Measurements from ENCODE around the gene CHRNA4. TPM values are rescaled to one million over a fixed set of nuclear protein-coding genes. Genes with fewer than 3 reads are reported as not detected.

Gene CHRNA4
- total RNA-seq, 1 experiment from 2014 or later: 2.4 TPM

DNA sequence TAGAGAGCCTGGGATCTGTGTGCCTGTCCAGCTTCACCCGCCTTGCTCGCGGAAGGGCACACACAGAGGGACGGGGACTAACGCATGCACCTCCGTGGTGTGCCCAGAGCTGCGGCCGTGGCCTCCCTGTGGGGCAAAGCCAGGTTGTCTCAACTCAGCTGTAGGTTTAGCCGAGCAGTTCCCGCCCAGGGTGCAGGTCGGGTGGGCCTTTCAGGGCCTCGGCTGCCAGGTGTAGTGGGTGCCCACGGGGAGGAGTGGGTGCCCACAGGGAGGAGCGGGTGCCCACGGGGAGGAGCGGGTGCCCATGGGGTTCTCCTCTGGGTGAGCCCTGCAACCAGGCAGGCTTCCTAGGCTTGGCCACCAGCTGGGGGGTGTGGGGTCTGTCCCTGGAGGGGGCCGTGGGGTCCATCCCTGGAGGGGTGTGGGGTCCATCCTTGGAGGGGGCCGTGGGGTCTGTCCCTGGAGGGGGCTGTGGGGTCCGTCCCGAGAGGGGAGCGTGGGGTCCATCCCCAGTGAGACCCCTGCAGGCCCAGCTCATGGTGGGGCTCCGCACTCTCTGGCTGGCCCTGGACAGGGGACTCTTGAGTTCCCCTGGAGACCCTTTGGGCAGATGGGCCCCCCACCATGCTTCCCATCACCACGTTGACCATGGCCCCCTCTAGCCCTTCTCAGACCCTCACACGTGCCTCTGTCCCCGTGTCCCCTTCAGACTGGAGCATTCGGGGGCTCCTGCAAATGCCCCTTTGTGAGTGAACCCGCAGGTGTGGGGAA lies 37.8 kb upstream of the CHRNA4 start:
- no peaks in the 10 kb centered on the region for H3K36me3 ChIP-seq (ENCODE audit: control insufficient read depth, insufficient read depth, low read length)
- no peak overlapping the region for H3K27ac ChIP-seq (ENCODE audit: low read length)
- H3K4me3 ChIP-seq (ENCODE audit: low read depth in 2 of 2, low read length in 2 of 2): no peak overlapping the region
- BruUV-seq (replicated peaks): no TSS peak
- ChIA-PET CTCF (no interaction called here), POLR2A (no interaction called here)
- TF ChIP-seq SIN3A (IDR thresholded peaks at IDR 0.05; ENCODE audit: borderline replicate concordance, insufficient read depth, low read depth, low read length) (no peak), POLR2AphosphoS5 (IDR thresholded peaks at IDR 0.05; ENCODE audit: low read depth, low read length) (no peak), TCF7L2 (IDR thresholded peaks at IDR 0.05; ENCODE audit: low read depth, low read length) (no peak)
- TF ChIP-seq, protein P1, sequence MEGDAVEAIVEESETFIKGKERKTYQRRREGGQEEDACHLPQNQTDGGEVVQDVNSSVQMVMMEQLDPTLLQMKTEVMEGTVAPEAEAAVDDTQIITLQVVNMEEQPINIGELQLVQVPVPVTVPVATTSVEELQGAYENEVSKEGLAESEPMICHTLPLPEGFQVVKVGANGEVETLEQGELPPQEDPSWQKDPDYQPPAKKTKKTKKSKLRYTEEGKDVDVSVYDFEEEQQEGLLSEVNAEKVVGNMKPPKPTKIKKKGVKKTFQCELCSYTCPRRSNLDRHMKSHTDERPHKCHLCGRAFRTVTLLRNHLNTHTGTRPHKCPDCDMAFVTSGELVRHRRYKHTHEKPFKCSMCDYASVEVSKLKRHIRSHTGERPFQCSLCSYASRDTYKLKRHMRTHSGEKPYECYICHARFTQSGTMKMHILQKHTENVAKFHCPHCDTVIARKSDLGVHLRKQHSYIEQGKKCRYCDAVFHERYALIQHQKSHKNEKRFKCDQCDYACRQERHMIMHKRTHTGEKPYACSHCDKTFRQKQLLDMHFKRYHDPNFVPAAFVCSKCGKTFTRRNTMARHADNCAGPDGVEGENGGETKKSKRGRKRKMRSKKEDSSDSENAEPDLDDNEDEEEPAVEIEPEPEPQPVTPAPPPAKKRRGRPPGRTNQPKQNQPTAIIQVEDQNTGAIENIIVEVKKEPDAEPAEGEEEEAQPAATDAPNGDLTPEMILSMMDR (IDR thresholded peaks at IDR 0.05): no peak
- TF ChIP-seq, protein P2, sequence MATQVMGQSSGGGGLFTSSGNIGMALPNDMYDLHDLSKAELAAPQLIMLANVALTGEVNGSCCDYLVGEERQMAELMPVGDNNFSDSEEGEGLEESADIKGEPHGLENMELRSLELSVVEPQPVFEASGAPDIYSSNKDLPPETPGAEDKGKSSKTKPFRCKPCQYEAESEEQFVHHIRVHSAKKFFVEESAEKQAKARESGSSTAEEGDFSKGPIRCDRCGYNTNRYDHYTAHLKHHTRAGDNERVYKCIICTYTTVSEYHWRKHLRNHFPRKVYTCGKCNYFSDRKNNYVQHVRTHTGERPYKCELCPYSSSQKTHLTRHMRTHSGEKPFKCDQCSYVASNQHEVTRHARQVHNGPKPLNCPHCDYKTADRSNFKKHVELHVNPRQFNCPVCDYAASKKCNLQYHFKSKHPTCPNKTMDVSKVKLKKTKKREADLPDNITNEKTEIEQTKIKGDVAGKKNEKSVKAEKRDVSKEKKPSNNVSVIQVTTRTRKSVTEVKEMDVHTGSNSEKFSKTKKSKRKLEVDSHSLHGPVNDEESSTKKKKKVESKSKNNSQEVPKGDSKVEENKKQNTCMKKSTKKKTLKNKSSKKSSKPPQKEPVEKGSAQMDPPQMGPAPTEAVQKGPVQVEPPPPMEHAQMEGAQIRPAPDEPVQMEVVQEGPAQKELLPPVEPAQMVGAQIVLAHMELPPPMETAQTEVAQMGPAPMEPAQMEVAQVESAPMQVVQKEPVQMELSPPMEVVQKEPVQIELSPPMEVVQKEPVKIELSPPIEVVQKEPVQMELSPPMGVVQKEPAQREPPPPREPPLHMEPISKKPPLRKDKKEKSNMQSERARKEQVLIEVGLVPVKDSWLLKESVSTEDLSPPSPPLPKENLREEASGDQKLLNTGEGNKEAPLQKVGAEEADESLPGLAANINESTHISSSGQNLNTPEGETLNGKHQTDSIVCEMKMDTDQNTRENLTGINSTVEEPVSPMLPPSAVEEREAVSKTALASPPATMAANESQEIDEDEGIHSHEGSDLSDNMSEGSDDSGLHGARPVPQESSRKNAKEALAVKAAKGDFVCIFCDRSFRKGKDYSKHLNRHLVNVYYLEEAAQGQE (IDR thresholded peaks at IDR 0.05; ENCODE audit: insufficient read depth in 1 of 2, low read depth in 2 of 2, low read length in 1 of 2): no peak
- DNase-seq (ENCODE audit: low read depth, low spot score) (no peak), ATAC-seq (0 out of 2 replicates have a peak, but pooled peaks have one; percentile 2)
- H3K27me3 ChIP-seq (ENCODE audit: control insufficient read depth, insufficient read depth, low read length): no peaks in the 10 kb centered on the region
- H3K9me3 ChIP-seq (ENCODE audit: control insufficient read depth, insufficient read depth, low read depth, low read length): no peaks in the 10 kb centered on the region
- in situ Hi-C loops (cut with HindIII; ENCODE audit: low pct_unique_long_range_greater_than_20kb, low sequenced_read_pairs) (loop anchor here (25.0 kb wide), 1 partner anchor 112 kb away; the partner anchor contains the start of gene COL20A1), intact Hi-C loops (cut with micrococcal nuclease; ENCODE audit: unreplicated experiment) (no loop called here)
- H3K4me1 ChIP-seq (ENCODE audit: control insufficient read depth, insufficient read depth, low read length): peaks cover 11% of the 10 kb centered on the region

DNA sequence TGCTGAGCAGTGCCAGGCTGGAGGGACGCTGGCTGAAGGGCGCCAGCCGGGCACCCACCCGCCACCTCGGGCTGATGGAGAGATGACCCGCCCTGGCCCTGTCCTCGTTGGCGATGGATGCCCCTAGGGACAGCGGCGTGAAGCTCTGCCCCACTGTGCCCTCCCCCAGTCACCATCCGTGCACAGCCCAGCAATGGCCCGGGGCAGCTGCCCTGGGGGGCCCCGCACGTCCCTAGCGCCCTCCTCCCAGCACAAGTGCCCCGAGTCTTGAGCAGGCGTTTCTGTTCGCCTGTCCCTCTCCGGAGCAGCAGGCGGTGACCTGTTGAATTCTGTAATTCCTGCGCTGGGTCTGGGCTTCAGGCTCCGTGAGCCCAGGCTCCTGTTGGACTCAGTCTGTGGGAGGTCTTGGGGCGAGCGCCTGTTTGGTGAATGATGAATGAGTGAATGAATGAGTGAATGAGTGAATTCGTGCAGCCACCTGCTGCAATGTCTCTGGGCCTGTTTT lies 36.8 kb upstream of the CHRNA4 start:
- BruUV-seq (replicated peaks): no TSS peak
- no peak overlapping the region for H3K27ac ChIP-seq (ENCODE audit: low read length)
- in situ Hi-C loops (cut with HindIII; ENCODE audit: low pct_unique_long_range_greater_than_20kb, low sequenced_read_pairs) (loop anchor here (25.0 kb wide), 1 partner anchor 111 kb away; the partner anchor contains the start of gene COL20A1), intact Hi-C loops (cut with micrococcal nuclease; ENCODE audit: unreplicated experiment) (no loop called here)
- no peaks in the 10 kb centered on the region for H3K9me3 ChIP-seq (ENCODE audit: control insufficient read depth, insufficient read depth, low read depth, low read length)
- H3K4me1 ChIP-seq (ENCODE audit: control insufficient read depth, insufficient read depth, low read length): peaks cover 11% of the 10 kb centered on the region
- ChIA-PET CTCF (no interaction called here), POLR2A (no interaction called here)
- H3K36me3 ChIP-seq (ENCODE audit: control insufficient read depth, insufficient read depth, low read length): no peaks in the 10 kb centered on the region
- no peak for TF ChIP-seq POLR2AphosphoS5 (IDR thresholded peaks at IDR 0.05; ENCODE audit: low read depth, low read length)
- no peak for TF ChIP-seq TCF7L2 (IDR thresholded peaks at IDR 0.05; ENCODE audit: low read depth, low read length)
- TF ChIP-seq SIN3A (IDR thresholded peaks at IDR 0.05; ENCODE audit: borderline replicate concordance, insufficient read depth, low read depth, low read length): no peak
- TF ChIP-seq, protein P1 (IDR thresholded peaks at IDR 0.05): no peak
- TF ChIP-seq, protein P2 (IDR thresholded peaks at IDR 0.05; ENCODE audit: insufficient read depth in 1 of 2, low read depth in 2 of 2, low read length in 1 of 2): no peak
- DNase-seq (ENCODE audit: low read depth, low spot score): no peak
- no peak for ATAC-seq
- no peak overlapping the region for H3K4me3 ChIP-seq (ENCODE audit: low read depth in 2 of 2, low read length in 2 of 2)
- H3K27me3 ChIP-seq (ENCODE audit: control insufficient read depth, insufficient read depth, low read length): no peaks in the 10 kb centered on the region
